ENCODE results near the gene NOP58. TPM values are rescaled to one million over a fixed set of nuclear protein-coding genes. Genes with fewer than 3 reads are reported as not detected.
A peak's percentile ranks its signal among the peaks of the same experiment; 100 is the strongest.
"Not testable (repeated sequence)": the region's sequence is repeated elsewhere in the genome, so short reads cannot be mapped to it uniquely, and the experiment has no call there.

Gene NOP58
- total and polyA plus RNA-seq, 10 of the 15 experiments (the other 5 are each of a cell fraction or from before 2014, with no cell fraction given), result 131 to 327 (median 217) TPM

GRCh38 chr2:202247710-202248109 is 17.9 kb upstream of the NOP58 start:
- SMC1A ChIA-PET (ENCODE audit: uncharacterized antibody, unreplicated experiment), result interaction anchor here (1.2 kb wide), 1 partner anchor 11 kb away, joined by 3 read pairs; no protein-coding TSS in a partner anchor

More at GRCh38 chr2:202247710-202248109, 17.9 kb upstream of the NOP58 start:
- in situ Hi-C loops (cut with MboI); H3K27me3 ChIP-seq (replicated peaks in 1 of 2; ENCODE audit: control insufficient read depth in 2 of 2, insufficient read depth in 2 of 2, low read length in 1 of 2); H3K27ac ChIP-seq (ENCODE audit: control insufficient read depth, insufficient read depth); FAIRE-seq; H3K9ac ChIP-seq (ENCODE audit: control insufficient read depth, insufficient read depth, low read length); ATAC-seq; intact Hi-C loops (cut with micrococcal nuclease; ENCODE audit: unreplicated experiment); H3K36me3 ChIP-seq (ENCODE audit: control insufficient read depth in 2 of 2, insufficient read depth in 2 of 2, low read length in 1 of 2); BruUV-seq (replicated peaks); H3K9me3 ChIP-seq (replicated peaks; ENCODE audit: control insufficient read depth, insufficient read depth, low read length); RAD21 ChIA-PET (ENCODE audit: unreplicated experiment); POLR2A ChIA-PET; H3K4me2 ChIP-seq (ENCODE audit: control insufficient read depth, insufficient read depth); CTCF ChIA-PET; H2AFZ ChIP-seq (ENCODE audit: control insufficient read depth, low read depth, low read length); H3K4me1 ChIP-seq (ENCODE audit: control insufficient read depth, insufficient read depth, low read length); H4K20me1 ChIP-seq (ENCODE audit: control insufficient read depth, insufficient read depth); H3K4me3 ChIP-seq; H3K79me2 ChIP-seq (ENCODE audit: control insufficient read depth, insufficient read depth, low read length); DNase-seq (ENCODE audit: low read depth, low spot score): not testable (repeated sequence)
- 86% methylated on average over 5 of the region's 5 CpGs for WGBS (ENCODE audit: insufficient coverage, insufficient replicate concordance, low lambda C conversion rate, missing lambda C conversion rate)
- peak; percentile 55; the same call in 1 of the 2 replicates for TF ChIP-seq ZBTB40 (IDR thresholded peaks at IDR 0.05; ENCODE audit: borderline replicate concordance)

Data from GM12878 (cell line).